Progenitor cell of endocrine pancreas (in vitro differentiated cells): Measurements from ENCODE around the gene NXPE3. TPM values are rescaled to one million over a fixed set of nuclear protein-coding genes. Genes with fewer than 3 reads are reported as not detected.

ENCODE experiments used
- DNase-seq: peaks from one replicate; pipeline ENCODE4 v3.0.0; 2021; ENCODE audit warnings: low spot score; ENCODE audit not compliant: unreplicated experiment
- H3K27ac Mint-ChIP-seq: 2 replicates; pipeline ENCODE4 v1.8.0; 2021; ENCODE audit warnings: mild to moderate bottlenecking, moderate library complexity, mixed read lengths
- H3K27me3 Mint-ChIP-seq: 2 replicates; pipeline ENCODE4 v1.8.0; 2021; ENCODE audit warnings: mixed read lengths
- H3K36me3 Mint-ChIP-seq: 2 replicates; pipeline ENCODE4 v1.8.0; 2022; ENCODE audit warnings: mixed read lengths; ENCODE audit not compliant: insufficient read depth
- H3K4me1 Mint-ChIP-seq: 2 replicates; pipeline ENCODE4 v1.8.0; 2021; ENCODE audit warnings: low read depth, mixed read lengths
- H3K4me3 Mint-ChIP-seq: 2 replicates; pipeline ENCODE4 v1.8.0; 2021; ENCODE audit warnings: low read depth, mild to moderate bottlenecking, moderate library complexity, mixed read lengths
- H3K9me3 Mint-ChIP-seq: 2 replicates; pipeline ENCODE4 v1.8.0; 2021; ENCODE audit warnings: low read depth, mixed read lengths
- total RNA-seq: library from RNA; stranded (reverse); gene quantifications from 2 replicates; pipeline ENCODE4 v1.2.1, GENCODE V29; 2021
- TF ChIP-seq, protein P1 (sequence below): fragments of 200-600 bp; sonication (generic); IDR thresholded peaks from one replicate; pipeline ENCODE4 v1.5.0; 2021; ENCODE audit warnings: antibody characterized with exemption, mild to moderate bottlenecking; ENCODE audit not compliant: unreplicated experiment

NXPE3 gene
- total RNA-seq, 1 donor from 2014 or later = 6.4 TPM

DNA sequence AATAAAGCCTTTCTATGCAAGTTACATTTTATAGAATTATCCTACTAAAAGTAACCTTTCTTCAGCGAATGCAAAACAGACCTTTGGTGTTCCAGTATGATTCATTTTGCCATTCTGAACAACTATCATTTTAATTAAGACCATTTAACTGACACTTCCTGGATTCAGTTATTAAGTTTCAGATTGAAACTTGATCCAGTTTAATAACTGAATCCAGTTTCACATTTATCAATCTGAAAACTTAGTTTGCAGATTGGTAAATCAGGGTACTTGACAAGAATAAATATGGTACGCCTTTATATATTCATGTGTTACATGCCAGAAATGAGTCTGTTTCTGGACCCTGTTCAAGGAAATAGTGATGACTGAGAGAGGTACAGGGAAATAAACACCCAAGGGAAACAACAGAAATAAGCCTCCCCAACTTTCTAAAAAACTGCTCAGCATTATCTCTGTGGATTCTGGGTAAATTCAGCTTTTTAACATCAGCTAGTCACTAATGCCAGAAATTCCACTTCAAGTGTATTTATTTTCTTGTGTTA, 47.0 kb downstream of the NXPE3 start:
- Mint-ChIP-seq H3K36me3 (peaks cover 5% of the 10 kb centered on the region), H3K9me3 (no peaks in the 10 kb centered on the region), H3K4me3 (no peak overlapping the region), H3K4me1 (peaks cover 11% of the 10 kb centered on the region), H3K27ac (no peak overlapping the region), H3K27me3 (peaks cover 6% of the 10 kb centered on the region)
- TF ChIP-seq, protein P1, sequence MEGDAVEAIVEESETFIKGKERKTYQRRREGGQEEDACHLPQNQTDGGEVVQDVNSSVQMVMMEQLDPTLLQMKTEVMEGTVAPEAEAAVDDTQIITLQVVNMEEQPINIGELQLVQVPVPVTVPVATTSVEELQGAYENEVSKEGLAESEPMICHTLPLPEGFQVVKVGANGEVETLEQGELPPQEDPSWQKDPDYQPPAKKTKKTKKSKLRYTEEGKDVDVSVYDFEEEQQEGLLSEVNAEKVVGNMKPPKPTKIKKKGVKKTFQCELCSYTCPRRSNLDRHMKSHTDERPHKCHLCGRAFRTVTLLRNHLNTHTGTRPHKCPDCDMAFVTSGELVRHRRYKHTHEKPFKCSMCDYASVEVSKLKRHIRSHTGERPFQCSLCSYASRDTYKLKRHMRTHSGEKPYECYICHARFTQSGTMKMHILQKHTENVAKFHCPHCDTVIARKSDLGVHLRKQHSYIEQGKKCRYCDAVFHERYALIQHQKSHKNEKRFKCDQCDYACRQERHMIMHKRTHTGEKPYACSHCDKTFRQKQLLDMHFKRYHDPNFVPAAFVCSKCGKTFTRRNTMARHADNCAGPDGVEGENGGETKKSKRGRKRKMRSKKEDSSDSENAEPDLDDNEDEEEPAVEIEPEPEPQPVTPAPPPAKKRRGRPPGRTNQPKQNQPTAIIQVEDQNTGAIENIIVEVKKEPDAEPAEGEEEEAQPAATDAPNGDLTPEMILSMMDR = no peak
- no peak for DNase-seq

DNA sequence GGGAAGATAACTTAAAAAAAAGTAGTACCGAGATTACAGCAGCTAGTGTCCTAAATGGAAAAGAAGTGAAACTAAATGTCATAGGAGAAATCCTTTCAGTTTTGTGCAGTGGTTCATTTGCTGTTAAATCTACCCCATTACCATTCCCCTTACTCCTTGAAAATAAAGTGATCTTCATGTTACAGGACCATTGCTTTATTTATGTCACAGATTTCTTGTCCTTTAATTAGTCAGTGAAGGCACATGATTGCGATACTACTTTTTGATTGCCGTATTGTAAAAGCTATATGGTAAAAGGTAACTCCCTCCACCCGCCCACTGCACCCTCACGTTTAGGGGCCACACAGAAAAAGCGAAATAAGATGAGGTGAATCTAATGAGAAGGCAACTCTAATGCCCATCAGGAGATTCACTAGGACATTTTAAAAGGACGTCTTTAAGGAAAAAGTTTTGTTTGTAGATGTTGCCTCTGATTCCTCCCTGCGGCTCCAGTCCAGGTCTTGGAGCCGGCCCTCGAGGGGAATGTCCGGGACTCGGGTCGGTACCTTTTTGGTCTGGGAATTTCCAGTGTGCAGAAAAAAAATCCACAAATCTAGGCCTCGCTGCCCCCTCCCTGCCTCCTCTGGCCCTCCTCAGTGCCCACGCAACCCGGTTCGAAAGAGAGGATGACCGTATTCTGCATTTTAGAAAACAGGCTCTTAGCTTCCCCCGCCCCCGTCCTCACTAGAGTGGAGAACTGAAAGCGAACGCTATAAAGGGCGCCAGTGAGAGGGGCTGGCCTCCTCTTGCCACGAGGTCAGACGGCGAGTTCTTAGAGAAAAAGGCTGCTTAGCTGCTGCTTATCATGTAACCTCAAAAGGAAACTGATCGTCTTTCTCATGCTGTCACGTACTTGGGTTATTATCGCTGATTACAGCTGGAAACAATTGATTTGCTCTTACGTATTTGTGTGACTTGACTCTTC, 48.5 kb downstream of the NXPE3 start:
- TF ChIP-seq, protein P1 = no peak
- DNase-seq = peak; percentile 18
- Mint-ChIP-seq H3K4me3 (peak overlapping the region; percentile 87), H3K36me3 (no peaks in the 10 kb centered on the region), H3K27me3 (peaks cover 6% of the 10 kb centered on the region), H3K9me3 (no peaks in the 10 kb centered on the region), H3K27ac (peak overlapping the region; percentile 89), H3K4me1 (peaks cover 11% of the 10 kb centered on the region)

DNA sequence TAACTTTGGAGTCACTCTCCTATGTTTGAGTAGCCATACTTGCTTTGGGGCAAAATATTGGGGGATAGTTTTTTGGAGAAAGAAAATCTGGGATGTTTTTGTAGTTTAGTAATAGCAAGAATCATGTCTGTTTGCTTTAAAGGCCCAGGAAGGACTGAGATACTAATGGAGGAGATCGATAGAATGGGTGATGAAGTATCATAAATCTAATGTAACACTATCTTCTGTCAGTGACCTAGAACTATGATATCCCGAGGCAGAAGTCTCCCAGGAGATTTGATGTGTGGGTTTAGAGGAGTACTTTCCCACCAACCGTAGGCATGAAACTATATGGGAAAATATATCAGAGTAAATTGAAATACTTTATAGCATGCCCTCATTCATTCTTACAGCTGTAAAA, 49.3 kb downstream of the NXPE3 start:
- Mint-ChIP-seq H3K4me1 (peaks cover 14% of the 10 kb centered on the region), H3K9me3 (no peaks in the 10 kb centered on the region), H3K4me3 (peak overlapping the region; percentile 31), H3K36me3 (no peaks in the 10 kb centered on the region), H3K27me3 (peaks cover 6% of the 10 kb centered on the region), H3K27ac (no peak overlapping the region)
- TF ChIP-seq, protein P1 = no peak
- DNase-seq = no peak

DNA sequence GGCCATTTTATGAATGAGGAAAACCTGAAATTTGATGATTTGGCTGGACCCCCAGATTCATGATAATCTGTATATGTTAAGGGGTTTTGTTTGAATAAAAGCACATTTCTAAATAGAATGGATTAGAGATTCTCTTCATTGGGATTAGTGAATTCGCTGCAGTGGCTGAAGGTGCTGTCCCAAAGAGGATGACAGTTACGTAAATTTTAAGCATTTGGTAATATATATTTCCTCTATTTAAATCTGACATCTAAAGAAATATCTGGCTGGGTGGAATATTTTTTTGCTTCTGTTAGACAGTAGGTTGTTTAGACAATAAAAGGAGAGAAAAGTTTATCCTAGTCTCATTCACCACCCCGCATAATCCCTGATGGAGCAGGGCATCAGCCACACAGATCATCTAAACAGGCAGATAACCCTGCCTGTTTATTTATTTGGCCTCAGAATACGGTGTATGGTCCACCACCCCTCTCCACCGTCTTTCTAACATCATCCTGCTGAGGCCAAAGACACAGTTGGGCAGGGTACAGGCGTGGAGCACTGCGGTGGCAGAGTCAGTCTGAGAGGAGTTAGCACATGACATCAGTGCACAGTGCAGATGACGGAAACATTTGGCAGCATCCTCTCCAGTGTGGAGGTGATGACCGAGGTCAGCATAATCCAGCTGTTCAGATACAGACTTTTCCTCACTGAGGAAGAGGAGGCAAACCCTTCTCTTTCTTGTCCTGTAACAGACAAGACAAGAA, 49.9 kb downstream of the NXPE3 start:
- Mint-ChIP-seq H3K27ac (no peak overlapping the region), H3K36me3 (no peaks in the 10 kb centered on the region), H3K9me3 (no peaks in the 10 kb centered on the region), H3K4me3 (no peak overlapping the region), H3K4me1 (peaks cover 20% of the 10 kb centered on the region), H3K27me3 (peaks cover 6% of the 10 kb centered on the region)
- TF ChIP-seq, protein P1 = no peak
- no peak for DNase-seq

DNA sequence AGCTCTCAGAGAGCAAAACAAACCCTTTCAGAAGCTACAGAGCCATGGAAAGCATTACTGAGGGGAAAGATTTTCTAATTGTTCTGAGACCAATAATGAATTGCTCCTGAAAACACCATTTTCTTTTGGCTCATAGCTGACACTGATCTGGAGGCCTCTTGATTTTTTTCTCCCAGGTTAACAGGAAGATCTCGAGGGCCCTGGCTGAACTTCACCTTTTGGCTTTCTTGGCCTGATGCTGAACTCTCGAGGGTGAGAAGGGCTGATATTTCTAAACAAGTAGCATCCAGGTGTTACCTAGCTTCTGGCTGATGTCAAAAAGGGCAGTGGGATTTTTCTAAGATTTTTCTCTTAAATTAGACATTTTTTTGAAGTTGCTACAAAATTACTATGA, 50.4 kb downstream of the NXPE3 start:
- Mint-ChIP-seq H3K27ac (no peak overlapping the region), H3K4me1 (peaks cover 23% of the 10 kb centered on the region)

More for the DNA sequence above, 50.4 kb downstream of the NXPE3 start:
- TF ChIP-seq, protein P1 = no peak
- Mint-ChIP-seq H3K9me3 (no peaks in the 10 kb centered on the region), H3K4me3 (no peak overlapping the region), H3K27me3 (peaks cover 6% of the 10 kb centered on the region), H3K36me3 (no peaks in the 10 kb centered on the region)
- DNase-seq = no peak
